HG03575 (cell line): Measurements from ENCODE around the gene KRT20.

Experiments used
- ATAC-seq: cut with Tn5 transposase; IDR thresholded peaks from one replicate; pipeline ENCODE4 v1.9.1; 2021; ENCODE audit not compliant: unreplicated experiment, insufficient number of reproducible peaks, low FRiP score; ENCODE audit errors: extremely low read depth

The KRT20 gene

DNA sequence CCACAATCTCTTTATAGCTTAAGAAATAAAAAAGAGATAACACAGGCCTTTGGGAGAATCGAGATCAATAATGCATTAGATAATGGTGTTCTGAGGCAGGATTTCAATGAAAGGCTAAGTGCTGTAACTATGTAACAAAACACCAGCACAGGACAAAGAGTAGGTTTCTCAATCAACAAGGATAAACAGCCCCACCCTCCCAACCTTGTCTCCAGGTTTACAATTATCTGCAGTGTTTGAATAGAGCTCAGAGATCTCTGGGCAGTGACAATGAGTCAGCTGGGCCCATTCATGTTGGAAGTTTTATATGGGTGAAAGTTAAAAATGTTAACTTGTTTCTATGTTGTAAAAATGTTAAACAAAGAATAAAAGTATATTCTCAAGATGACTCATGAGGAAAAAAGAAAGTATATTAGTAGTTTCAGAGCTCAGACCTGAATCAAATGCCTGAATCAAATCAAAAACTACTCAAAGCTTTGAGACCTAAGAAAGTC is 17.0 kb upstream of the KRT20 start:
- ATAC-seq = no peak

DNA sequence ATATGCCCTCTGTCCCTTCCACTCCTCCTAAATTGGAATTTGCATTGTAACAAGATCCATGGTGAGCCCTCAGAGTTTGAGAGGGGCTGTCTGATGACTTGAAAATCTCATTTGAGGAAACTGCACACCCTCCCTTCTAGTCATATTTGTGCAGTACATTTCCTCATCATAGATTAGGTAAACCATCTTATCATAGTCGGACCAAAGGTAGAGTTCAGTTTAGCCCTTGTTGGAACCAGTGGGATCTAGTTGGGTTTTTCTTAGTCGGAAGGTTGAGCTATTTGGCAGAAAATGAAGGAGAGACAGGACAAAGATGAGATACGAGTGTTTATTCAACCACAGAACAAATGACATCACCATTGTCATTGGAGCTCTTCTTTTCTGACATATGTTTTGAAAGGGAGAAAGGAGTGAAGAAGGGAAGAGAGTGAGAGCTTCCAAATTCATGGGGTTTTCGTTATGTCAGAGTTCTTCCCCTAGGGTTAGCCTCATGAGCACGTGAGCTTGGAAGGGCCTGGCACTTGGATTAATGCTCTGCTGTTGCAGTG is 15.8 kb upstream of the KRT20 start:
- ATAC-seq = no peak

GRCh38 chr17:40896916-40897455 is 11.9 kb upstream of the KRT20 start:
- ATAC-seq = no peak

- ATAC-seq = no peak
Observed at GRCh38 chr17:40895106-40895730, 10.2 kb upstream of the KRT20 start.

DNA sequence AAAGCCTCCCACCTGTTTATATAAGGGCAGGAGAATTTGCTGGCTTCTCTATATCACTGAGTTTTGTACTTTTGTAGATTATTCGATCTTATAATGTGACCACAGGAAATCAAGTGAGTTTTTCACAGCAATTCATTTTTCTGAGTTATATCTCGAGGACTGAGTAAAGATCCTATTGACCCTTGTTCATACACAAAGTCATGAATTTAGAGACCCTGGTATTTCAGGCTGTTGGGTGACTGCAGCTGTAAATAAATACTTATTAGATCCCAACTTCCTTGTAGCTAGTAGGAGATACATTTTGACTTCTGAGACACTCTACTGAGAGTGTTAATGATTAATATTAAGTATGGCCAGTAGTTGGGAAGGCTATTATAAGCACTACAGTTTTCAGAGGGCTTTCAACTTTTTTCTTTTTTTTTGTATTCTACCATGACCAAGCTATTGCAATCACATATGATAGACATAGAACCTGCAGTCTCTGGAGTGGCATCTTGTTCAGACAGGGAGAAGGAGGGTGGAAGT is 3.2 kb upstream of the KRT20 start:
- ATAC-seq = no peak

- no peak for ATAC-seq
Observed at GRCh38 chr17:40886090-40886489, 1.0 kb upstream of the KRT20 start.

- no peak for ATAC-seq
Observed at GRCh38 chr17:40883626-40884334, 1.3 kb downstream of the KRT20 start.

GRCh38 chr17:40883031-40883430 is 2.0 kb downstream of the KRT20 start:
- no peak for ATAC-seq

GRCh38 chr17:40879026-40879425 is 6.0 kb downstream of the KRT20 start:
- no peak for ATAC-seq

DNA sequence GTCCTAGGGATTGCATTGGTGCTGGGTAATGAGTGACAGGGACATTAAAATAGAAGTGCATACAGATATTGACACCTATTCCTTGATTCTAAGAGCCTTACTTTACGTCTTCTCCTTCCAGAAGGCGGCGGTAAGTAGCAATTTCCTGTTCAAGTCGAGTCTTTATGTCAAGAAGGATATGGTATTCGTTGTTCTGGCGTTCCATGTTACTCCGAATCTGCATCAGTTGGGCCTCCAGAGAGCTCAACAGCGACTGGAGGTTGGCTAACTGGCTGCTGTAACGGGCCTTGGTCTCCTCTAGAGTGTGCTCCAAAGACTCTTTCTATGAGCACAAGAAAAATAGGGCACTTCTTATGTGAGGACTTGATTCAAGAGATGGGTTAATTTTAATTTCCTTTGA is 7.0 kb downstream of the KRT20 start:
- no peak for ATAC-seq

GRCh38 chr17:40873801-40874200 is 11.2 kb downstream of the KRT20 start:
- no peak for ATAC-seq

- ATAC-seq = no peak
Observed at GRCh38 chr17:40873255-40873654, 11.8 kb downstream of the KRT20 start.

- no peak for ATAC-seq
Observed at GRCh38 chr17:40872416-40872815, 12.6 kb downstream of the KRT20 start.

- ATAC-seq = no peak
Observed at GRCh38 chr17:40871316-40871715, 13.7 kb downstream of the KRT20 start.

DNA sequence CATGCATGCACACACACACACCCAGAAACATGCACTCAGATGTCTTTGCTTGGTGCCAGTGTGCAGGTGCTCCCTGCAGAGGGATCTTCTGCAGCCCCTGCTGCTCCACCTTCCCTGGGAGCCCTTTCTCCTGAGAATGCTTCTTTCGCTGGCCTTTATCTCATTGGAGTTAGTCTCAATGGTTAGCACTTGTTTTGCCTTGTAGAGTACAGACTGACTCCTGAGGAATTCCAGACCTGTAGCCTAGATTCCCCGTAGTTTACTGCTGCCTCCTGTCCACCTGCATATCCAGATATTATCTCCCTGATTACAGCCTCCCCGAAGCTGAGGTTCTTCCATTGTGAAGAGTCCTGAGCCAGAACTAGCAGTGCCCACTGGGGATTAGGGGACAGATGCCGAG is 14.9 kb downstream of the KRT20 start:
- no peak for ATAC-seq

- ATAC-seq = no peak
Observed at GRCh38 chr17:40866838-40867237, 18.2 kb downstream of the KRT20 start, which contains the start of gene KRT12. Gene KRT12, minus strand, starts transcription at chr17:40867223. Its CDS starts 37 bp downstream, at chr17:40867186.

GRCh38 chr17:40864661-40865390 is 20.2 kb downstream of the KRT20 start:
- no peak for ATAC-seq

- no peak for ATAC-seq
Observed at GRCh38 chr17:40862985-40863733, 21.9 kb downstream of the KRT20 start.

GRCh38 chr17:40859536-40859935 is 25.5 kb downstream of the KRT20 start:
- no peak for ATAC-seq
